A673 (cell line): ENCODE measurements around the gene MPZ.

ENCODE experiments used
- EZH2 ChIP-seq: fragments of 200-600 bp; sonication (generic); IDR thresholded peaks from 2 replicates; pipeline ENCODE4 v1.6.1; 2017; ENCODE audit warnings: borderline replicate concordance, low read depth, mild to moderate bottlenecking, mixed read lengths, antibody characterized with exemption, low read length; ENCODE audit not compliant: poor library complexity, severe bottlenecking
- TF ChIP-seq, protein P1 (sequence below): fragments of 300-800, 200-600 bp; sonication (generic); conservative IDR thresholded peaks from 2 replicates; pipeline ENCODE4 v1.5.1; 2017; ENCODE audit warnings: low read depth, mild to moderate bottlenecking, antibody characterized with exemption, low read length, moderate library complexity, mixed read lengths

GRCh38 chr1:161297415-161297814 lies 12.4 kb downstream of the MPZ start:
- TF ChIP-seq, protein P1, sequence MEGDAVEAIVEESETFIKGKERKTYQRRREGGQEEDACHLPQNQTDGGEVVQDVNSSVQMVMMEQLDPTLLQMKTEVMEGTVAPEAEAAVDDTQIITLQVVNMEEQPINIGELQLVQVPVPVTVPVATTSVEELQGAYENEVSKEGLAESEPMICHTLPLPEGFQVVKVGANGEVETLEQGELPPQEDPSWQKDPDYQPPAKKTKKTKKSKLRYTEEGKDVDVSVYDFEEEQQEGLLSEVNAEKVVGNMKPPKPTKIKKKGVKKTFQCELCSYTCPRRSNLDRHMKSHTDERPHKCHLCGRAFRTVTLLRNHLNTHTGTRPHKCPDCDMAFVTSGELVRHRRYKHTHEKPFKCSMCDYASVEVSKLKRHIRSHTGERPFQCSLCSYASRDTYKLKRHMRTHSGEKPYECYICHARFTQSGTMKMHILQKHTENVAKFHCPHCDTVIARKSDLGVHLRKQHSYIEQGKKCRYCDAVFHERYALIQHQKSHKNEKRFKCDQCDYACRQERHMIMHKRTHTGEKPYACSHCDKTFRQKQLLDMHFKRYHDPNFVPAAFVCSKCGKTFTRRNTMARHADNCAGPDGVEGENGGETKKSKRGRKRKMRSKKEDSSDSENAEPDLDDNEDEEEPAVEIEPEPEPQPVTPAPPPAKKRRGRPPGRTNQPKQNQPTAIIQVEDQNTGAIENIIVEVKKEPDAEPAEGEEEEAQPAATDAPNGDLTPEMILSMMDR = no peak
- no peak for TF ChIP-seq EZH2
